ENCODE results near the gene VAV1. TPM values are rescaled to one million over a fixed set of nuclear protein-coding genes. Genes with fewer than 3 reads are reported as not detected.

VAV1 gene
- total and polyA plus RNA-seq, 10 of the 15 experiments (the other 5 are each of a cell fraction or from before 2014, with no cell fraction given): 1.6 to 76.8 (median 40.7) TPM

DNA sequence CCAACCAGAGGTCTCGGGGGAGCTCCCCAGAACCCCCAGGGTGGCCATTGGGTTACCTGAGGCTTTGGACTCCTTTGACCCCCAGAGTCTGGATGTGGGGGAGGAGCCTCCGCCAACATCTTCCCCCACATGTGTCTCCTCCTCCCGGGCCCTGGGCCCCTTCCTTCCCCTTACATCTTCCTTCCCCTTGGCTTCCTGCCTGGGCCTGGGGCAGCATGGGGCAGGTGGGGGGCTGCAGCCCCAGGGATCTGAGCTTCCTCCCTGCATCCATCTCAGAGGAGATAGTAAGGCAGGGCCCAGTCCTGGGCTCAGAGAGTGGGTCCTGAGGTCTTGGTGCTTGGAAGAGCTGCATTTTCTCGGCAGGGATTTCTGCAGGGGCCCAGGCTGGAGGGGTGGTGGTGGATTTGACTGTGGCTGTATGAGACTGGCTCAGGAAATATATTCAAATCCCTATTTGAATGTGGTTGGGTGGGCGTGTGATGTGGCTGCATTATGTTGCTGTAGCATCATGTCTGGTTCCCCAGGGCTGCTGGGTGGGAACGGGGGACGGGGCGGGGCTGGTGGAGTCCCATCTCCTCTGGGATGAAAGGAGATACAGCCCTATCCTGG, 919 bp downstream of the VAV1 start (continued):
- TF ChIP-seq ETV6 (conservative IDR thresholded peaks at IDR 0.05 in 1 of 2, IDR thresholded peaks at IDR 0.05 in 1 of 2; ENCODE audit: borderline replicate concordance in 1 of 2, low read depth in 1 of 2): peak in 1 of 2 experiments; percentile 95; a peak in 2 of 4 replicates
- TF ChIP-seq MYC (IDR thresholded peaks at IDR 0.05; ENCODE audit: insufficient read depth, insufficient read length, insufficient replicate concordance, low read length, severe bottlenecking): no peak
- peak; percentile 44 to 51; a peak in 2 of 4 replicates for TF ChIP-seq IKZF2 (IDR thresholded peaks at IDR 0.05)
- TF ChIP-seq MXI1 (IDR thresholded peaks at IDR 0.05; ENCODE audit: low read depth, low read length): 0 out of 2 replicates have a peak, but pooled peaks have one; percentile 40
- TF ChIP-seq SUZ12 (IDR thresholded peaks at IDR 0.05; ENCODE audit: unreplicated experiment): no peak
- peak; percentile 91 for TF ChIP-seq RUNX3 (IDR thresholded peaks at IDR 0.05; ENCODE audit: low read length)
- 0 out of 2 replicates have a peak, but pooled peaks have one; percentile 31 for TF ChIP-seq CHD2 (IDR thresholded peaks at IDR 0.05; ENCODE audit: borderline replicate concordance, low read depth, low read length)
- no peak for TF ChIP-seq SIN3A (IDR thresholded peaks at IDR 0.05; ENCODE audit: low read depth, low read length)
- TF ChIP-seq, protein P1, sequence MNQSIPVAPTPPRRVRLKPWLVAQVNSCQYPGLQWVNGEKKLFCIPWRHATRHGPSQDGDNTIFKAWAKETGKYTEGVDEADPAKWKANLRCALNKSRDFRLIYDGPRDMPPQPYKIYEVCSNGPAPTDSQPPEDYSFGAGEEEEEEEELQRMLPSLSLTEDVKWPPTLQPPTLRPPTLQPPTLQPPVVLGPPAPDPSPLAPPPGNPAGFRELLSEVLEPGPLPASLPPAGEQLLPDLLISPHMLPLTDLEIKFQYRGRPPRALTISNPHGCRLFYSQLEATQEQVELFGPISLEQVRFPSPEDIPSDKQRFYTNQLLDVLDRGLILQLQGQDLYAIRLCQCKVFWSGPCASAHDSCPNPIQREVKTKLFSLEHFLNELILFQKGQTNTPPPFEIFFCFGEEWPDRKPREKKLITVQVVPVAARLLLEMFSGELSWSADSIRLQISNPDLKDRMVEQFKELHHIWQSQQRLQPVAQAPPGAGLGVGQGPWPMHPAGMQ (IDR thresholded peaks at IDR 0.05; ENCODE audit: borderline replicate concordance): no peak
- peak; percentile 53; the same call in 1 of the 2 replicates for TF ChIP-seq RB1 (IDR thresholded peaks at IDR 0.05; ENCODE audit: borderline replicate concordance)
- TF ChIP-seq CREB1 (IDR thresholded peaks at IDR 0.05; ENCODE audit: low read depth): peak; percentile 61
- TF ChIP-seq MEF2A (IDR thresholded peaks at IDR 0.05; ENCODE audit: insufficient read depth, low read depth, low read length): 0 out of 2 replicates have a peak, but pooled peaks have one; percentile 33
- TF ChIP-seq POLR2A (IDR thresholded peaks at IDR 0.05; ENCODE audit: low read depth, low read length): peak; percentile 66

All from GM12878 (cell line).